SU-DHL-6 (cell line): ENCODE results near the gene ELL3.

Experiments used
- EZH2phosphoT487 ChIP-seq: fragments of 200-600 bp; sonication (generic), shearing (Covaris generic); conservative IDR thresholded peaks from 2 replicates; pipeline ENCODE4 v1.6.1; 2018; ENCODE audit warnings: mild to moderate bottlenecking, antibody characterized with exemption, low read length, moderate library complexity, mixed read lengths
- TF ChIP-seq, protein P1 (sequence below): fragments of 200-600 bp; sonication (generic); IDR thresholded peaks from one replicate; pipeline ENCODE4 v1.5.1; 2017; ENCODE audit warnings: antibody characterized with exemption, mild to moderate bottlenecking, low read length, moderate library complexity; ENCODE audit not compliant: insufficient read depth, poor library complexity, severe bottlenecking

DNA sequence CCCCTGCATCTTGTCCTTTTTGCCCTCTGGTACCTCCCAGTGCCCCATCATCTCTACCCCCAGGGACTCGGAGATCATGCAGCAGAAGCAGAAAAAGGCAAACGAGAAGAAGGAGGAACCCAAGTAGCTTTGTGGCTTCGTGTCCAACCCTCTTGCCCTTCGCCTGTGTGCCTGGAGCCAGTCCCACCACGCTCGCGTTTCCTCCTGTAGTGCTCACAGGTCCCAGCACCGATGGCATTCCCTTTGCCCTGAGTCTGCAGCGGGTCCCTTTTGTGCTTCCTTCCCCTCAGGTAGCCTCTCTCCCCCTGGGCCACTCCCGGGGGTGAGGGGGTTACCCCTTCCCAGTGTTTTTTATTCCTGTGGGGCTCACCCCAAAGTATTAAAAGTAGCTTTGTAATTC, 16.9 kb upstream of the ELL3 start:
- TF ChIP-seq, protein P1, sequence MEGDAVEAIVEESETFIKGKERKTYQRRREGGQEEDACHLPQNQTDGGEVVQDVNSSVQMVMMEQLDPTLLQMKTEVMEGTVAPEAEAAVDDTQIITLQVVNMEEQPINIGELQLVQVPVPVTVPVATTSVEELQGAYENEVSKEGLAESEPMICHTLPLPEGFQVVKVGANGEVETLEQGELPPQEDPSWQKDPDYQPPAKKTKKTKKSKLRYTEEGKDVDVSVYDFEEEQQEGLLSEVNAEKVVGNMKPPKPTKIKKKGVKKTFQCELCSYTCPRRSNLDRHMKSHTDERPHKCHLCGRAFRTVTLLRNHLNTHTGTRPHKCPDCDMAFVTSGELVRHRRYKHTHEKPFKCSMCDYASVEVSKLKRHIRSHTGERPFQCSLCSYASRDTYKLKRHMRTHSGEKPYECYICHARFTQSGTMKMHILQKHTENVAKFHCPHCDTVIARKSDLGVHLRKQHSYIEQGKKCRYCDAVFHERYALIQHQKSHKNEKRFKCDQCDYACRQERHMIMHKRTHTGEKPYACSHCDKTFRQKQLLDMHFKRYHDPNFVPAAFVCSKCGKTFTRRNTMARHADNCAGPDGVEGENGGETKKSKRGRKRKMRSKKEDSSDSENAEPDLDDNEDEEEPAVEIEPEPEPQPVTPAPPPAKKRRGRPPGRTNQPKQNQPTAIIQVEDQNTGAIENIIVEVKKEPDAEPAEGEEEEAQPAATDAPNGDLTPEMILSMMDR: no peak
- TF ChIP-seq EZH2phosphoT487: no peak
